Uterus (tissue), 4 donors: Measurements from ENCODE around the gene GPX7. TPM values are rescaled to one million over a fixed set of nuclear protein-coding genes. Genes with fewer than 3 reads are reported as not detected.

ENCODE experiments used
- DNase-seq, 2 donors: peaks; one replicate each; pipeline ENCODE4 v3.0.0-alpha.2; 2019 to 2020
- H3K27ac ChIP-seq, 2 donors: fragments of 200-600 bp; sonication (generic); 1 replicate in 1 of 2; 2 replicates in 1 of 2; pipeline ENCODE4 v1.5.1; 2016 to 2018
- H3K27me3 ChIP-seq, 2 donors: fragments of 200-600 bp; sonication (generic); one replicate each; pipeline ENCODE4 v1.5.1; 2018 to 2019; ENCODE audit warnings: control low read depth in 1 of 2
- H3K36me3 ChIP-seq, 2 donors: fragments of 200-600 bp; sonication (generic); one replicate each; pipeline ENCODE4 v1.5.1; 2019; ENCODE audit warnings: control low read depth in 1 of 2
- H3K4me1 ChIP-seq, 2 donors: fragments of 200-600 bp; sonication (generic); one replicate each; pipeline ENCODE4 v1.5.1; 2018 to 2019; ENCODE audit warnings: control low read depth in 1 of 2
- H3K4me3 ChIP-seq, 2 donors: fragments of 200-600 bp; sonication (generic); 1 replicate in 1 of 2; 2 replicates in 1 of 2; pipeline ENCODE4 v1.5.1; 2018 to 2019; ENCODE audit warnings: mild to moderate bottlenecking in 1 of 2
- H3K9me3 ChIP-seq, 2 donors: fragments of 200-600 bp; sonication (generic); one replicate each; pipeline ENCODE4 v1.5.1; 2019; ENCODE audit warnings: control low read depth in 1 of 2
- CTCF ChIP-seq, 4 experiments: fragments of 200-600 bp in 2 of 4; fragments of 450-650 bp in 2 of 4; sonication (generic) in 2 of 4; IDR thresholded peaks; one replicate each; pipeline ENCODE4 v1.5.1; 2016 to 2019; ENCODE audit warnings: antibody characterized with exemption in 4 of 4, mild to moderate bottlenecking in 2 of 4, moderate library complexity in 1 of 4
- POLR2A ChIP-seq, 2 donors: fragments of 450-650 bp; IDR thresholded peaks; one replicate each; pipeline ENCODE4 v1.6.1; 2016; ENCODE audit warnings: antibody characterized with exemption in 2 of 2, mild to moderate bottlenecking in 1 of 2, moderate library complexity in 1 of 2
- intact Hi-C: fragments of 100-400 bp; cut with DNase I; formaldehyde crosslinking; loops from one replicate; pipeline ENCODE4 v1.15.1; 2023; ENCODE audit warnings: low total_unique reads
- total RNA-seq, 4 donors: library from RNA; depleted of rRNA in 3 of 4; stranded (reverse); fragments of >200 nt in 3 of 4; gene quantifications; one replicate each; pipeline versions ENCODE4 v1.1.0 to v1.2.4, GENCODE V29; 2014 to 2023
- donor health status: DM: yes; HTN: yes; CAD: no.

The GPX7 gene
- total RNA-seq, 4 donors from 2014 or later, result 1.8 to 125 (median 9.6) TPM

- no peak overlapping the region for H3K4me3 ChIP-seq
- DNase-seq, result no peak
- H3K36me3 ChIP-seq, result no peaks in the 10 kb centered on the region
- H3K9me3 ChIP-seq, result no peaks in the 10 kb centered on the region
- no peaks in the 10 kb centered on the region for H3K27me3 ChIP-seq
- no peak for TF ChIP-seq CTCF (IDR thresholded peaks at IDR 0.05)
- no peak for TF ChIP-seq POLR2A (IDR thresholded peaks at IDR 0.05)
- intact Hi-C loops, result no loop called here
- H3K4me1 ChIP-seq, result no peaks in the 10 kb centered on the region
- no peak overlapping the region for H3K27ac ChIP-seq
These were observed 14.1 kb upstream of the GPX7 start for GRCh38 chr1:52588027-52588426.

GRCh38 chr1:52588535-52588934 is 13.6 kb upstream of the GPX7 start:
- intact Hi-C loops, result no loop called here
- TF ChIP-seq POLR2A (IDR thresholded peaks at IDR 0.05), result no peak
- TF ChIP-seq CTCF (IDR thresholded peaks at IDR 0.05), result no peak

GRCh38 chr1:52590266-52590665 is 11.9 kb upstream of the GPX7 start:
- TF ChIP-seq CTCF (IDR thresholded peaks at IDR 0.05) (no peak), POLR2A (IDR thresholded peaks at IDR 0.05) (no peak)
- DNase-seq, result no peak
- no peaks in the 10 kb centered on the region for H3K9me3 ChIP-seq
- H3K27ac ChIP-seq, result no peak overlapping the region
- no peaks in the 10 kb centered on the region for H3K27me3 ChIP-seq
- intact Hi-C loops, result no loop called here
- H3K4me3 ChIP-seq, result no peak overlapping the region
- no peaks in the 10 kb centered on the region for H3K4me1 ChIP-seq
- H3K36me3 ChIP-seq, result no peaks in the 10 kb centered on the region

More at GRCh38 chr1:52588535-52588934, 13.6 kb upstream of the GPX7 start:
- DNase-seq, result no peak
- Histone ChIP-seq H3K27ac (no peak overlapping the region), H3K4me1 (no peaks in the 10 kb centered on the region), H3K9me3 (no peaks in the 10 kb centered on the region), H3K27me3 (no peaks in the 10 kb centered on the region), H3K4me3 (no peak overlapping the region), H3K36me3 (no peaks in the 10 kb centered on the region)

- DNase-seq, result no peak
- TF ChIP-seq CTCF (IDR thresholded peaks at IDR 0.05) (no peak), POLR2A (IDR thresholded peaks at IDR 0.05) (no peak)
- intact Hi-C loops, result no loop called here
These were observed 9.4 kb upstream of the GPX7 start for GRCh38 chr1:52592637-52593323.

GRCh38 chr1:52593495-52593894 is 8.7 kb upstream of the GPX7 start:
- no peaks in the 10 kb centered on the region for H3K27me3 ChIP-seq
- no peak overlapping the region for H3K27ac ChIP-seq
- H3K4me1 ChIP-seq, result no peaks in the 10 kb centered on the region
- TF ChIP-seq POLR2A (IDR thresholded peaks at IDR 0.05), result no peak
- TF ChIP-seq CTCF (IDR thresholded peaks at IDR 0.05), result no peak
- intact Hi-C loops, result no loop called here
- H3K9me3 ChIP-seq, result no peaks in the 10 kb centered on the region
- no peak for DNase-seq
- H3K4me3 ChIP-seq, result no peak overlapping the region
- H3K36me3 ChIP-seq, result no peaks in the 10 kb centered on the region

More at GRCh38 chr1:52592637-52593323, 9.4 kb upstream of the GPX7 start:
- no peak overlapping the region for H3K27ac ChIP-seq
- no peaks in the 10 kb centered on the region for H3K27me3 ChIP-seq
- no peak overlapping the region for H3K4me3 ChIP-seq
- H3K36me3 ChIP-seq, result no peaks in the 10 kb centered on the region
- no peaks in the 10 kb centered on the region for H3K9me3 ChIP-seq
- no peaks in the 10 kb centered on the region for H3K4me1 ChIP-seq
